Measurements from ENCODE around the gene ANKRD13D. TPM values are rescaled to one million over a fixed set of nuclear protein-coding genes. Genes with fewer than 3 reads are reported as not detected.

ANKRD13D gene
- total RNA-seq, 1 experiment from 2014 or later, result 58.9 TPM

DNA sequence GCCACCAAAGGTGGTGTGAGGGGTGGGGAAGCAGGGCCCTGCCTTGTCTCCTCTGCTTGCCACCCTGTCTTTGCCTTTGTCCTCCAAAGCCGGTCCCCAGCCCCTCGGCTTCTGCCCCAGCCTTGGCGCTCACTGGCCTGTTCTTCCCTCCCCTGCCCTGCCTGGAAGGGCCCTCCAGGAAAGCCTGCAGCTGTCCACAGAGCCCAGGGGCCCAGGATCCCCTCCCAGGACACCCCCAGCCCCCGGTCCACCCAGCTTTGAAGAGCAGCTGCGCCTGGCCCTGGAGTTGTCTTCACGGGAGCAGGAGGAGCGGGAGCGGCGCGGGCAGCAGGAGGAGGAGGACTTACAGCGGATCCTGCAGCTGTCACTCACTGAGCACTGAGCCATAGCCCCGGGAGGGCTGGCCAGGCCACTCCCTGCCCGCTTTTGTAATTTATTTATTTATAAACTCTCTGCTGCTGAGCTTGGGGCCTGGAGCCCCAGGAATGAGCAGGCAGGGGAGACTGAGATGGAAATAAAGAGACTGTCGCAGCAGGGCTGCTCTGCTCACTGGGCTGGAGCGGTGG is 12.9 kb downstream of the ANKRD13D start:
- no peak overlapping the region for H3K4me3 ChIP-seq (ENCODE audit: low read length)
- no TSS peak for BruUV-seq (replicated peaks)
- CTCF ChIA-PET, result interaction anchor here (2.0 kb wide), 1 partner anchor 15 kb away, joined by 14 read pairs; no protein-coding TSS in a partner anchor
- H3K27me3 ChIP-seq (ENCODE audit: low read length), result no peaks in the 10 kb centered on the region
- H3K4me1 ChIP-seq (ENCODE audit: insufficient read depth, low read length), result peaks cover 18% of the 10 kb centered on the region
- H3K9me3 ChIP-seq (ENCODE audit: low read length), result no peaks in the 10 kb centered on the region
- H3K9ac ChIP-seq (ENCODE audit: low read length), result no peak overlapping the region
- H3F3A ChIP-seq (ENCODE audit: low read length, unreplicated experiment), result no peaks in the 10 kb centered on the region
- peak; percentile 42 for ATAC-seq
- peaks cover 15% of the 10 kb centered on the region for H3K79me2 ChIP-seq (ENCODE audit: low read length)
- H3K27ac ChIP-seq (ENCODE audit: low read length), result peak overlapping the region; percentile 42; the same call in 1 of the 2 replicates
- TF ChIP-seq, protein P1, sequence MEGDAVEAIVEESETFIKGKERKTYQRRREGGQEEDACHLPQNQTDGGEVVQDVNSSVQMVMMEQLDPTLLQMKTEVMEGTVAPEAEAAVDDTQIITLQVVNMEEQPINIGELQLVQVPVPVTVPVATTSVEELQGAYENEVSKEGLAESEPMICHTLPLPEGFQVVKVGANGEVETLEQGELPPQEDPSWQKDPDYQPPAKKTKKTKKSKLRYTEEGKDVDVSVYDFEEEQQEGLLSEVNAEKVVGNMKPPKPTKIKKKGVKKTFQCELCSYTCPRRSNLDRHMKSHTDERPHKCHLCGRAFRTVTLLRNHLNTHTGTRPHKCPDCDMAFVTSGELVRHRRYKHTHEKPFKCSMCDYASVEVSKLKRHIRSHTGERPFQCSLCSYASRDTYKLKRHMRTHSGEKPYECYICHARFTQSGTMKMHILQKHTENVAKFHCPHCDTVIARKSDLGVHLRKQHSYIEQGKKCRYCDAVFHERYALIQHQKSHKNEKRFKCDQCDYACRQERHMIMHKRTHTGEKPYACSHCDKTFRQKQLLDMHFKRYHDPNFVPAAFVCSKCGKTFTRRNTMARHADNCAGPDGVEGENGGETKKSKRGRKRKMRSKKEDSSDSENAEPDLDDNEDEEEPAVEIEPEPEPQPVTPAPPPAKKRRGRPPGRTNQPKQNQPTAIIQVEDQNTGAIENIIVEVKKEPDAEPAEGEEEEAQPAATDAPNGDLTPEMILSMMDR (conservative IDR thresholded peaks at IDR 0.05; ENCODE audit: low read depth, low read length), result no peak
- no peak for TF ChIP-seq EZH2phosphoT487 (IDR thresholded peaks at IDR 0.05; ENCODE audit: borderline replicate concordance, low read length)
- no peak for TF ChIP-seq EZH2 (IDR thresholded peaks at IDR 0.05; ENCODE audit: low read length, unreplicated experiment)
- peaks cover 15% of the 10 kb centered on the region; the same call in 1 of the 2 replicates for H3K36me3 ChIP-seq (ENCODE audit: low read depth, low read length)
- POLR2A ChIA-PET (ENCODE audit: unreplicated experiment), result interaction anchor here (0.5 kb wide), 1 partner anchor 51 kb away, joined by 3 read pairs; the partner anchor contains the start of gene POLD4
- H4K20me1 ChIP-seq (ENCODE audit: low read length), result no peaks in the 10 kb centered on the region
- intact Hi-C loops (cut with micrococcal nuclease), result loop anchor here (5.0 kb wide), 1 partner anchor 35 kb away; the partner anchor contains the start of gene GRK2
- peak; percentile 49 for DNase-seq
- H3K4me2 ChIP-seq (ENCODE audit: low read length), result peak overlapping the region; percentile 93
- H2AFZ ChIP-seq (ENCODE audit: low read length), result no peak overlapping the region
- H3K9me2 ChIP-seq (replicated peaks; ENCODE audit: low read length), result no peaks in the 10 kb centered on the region

DNA sequence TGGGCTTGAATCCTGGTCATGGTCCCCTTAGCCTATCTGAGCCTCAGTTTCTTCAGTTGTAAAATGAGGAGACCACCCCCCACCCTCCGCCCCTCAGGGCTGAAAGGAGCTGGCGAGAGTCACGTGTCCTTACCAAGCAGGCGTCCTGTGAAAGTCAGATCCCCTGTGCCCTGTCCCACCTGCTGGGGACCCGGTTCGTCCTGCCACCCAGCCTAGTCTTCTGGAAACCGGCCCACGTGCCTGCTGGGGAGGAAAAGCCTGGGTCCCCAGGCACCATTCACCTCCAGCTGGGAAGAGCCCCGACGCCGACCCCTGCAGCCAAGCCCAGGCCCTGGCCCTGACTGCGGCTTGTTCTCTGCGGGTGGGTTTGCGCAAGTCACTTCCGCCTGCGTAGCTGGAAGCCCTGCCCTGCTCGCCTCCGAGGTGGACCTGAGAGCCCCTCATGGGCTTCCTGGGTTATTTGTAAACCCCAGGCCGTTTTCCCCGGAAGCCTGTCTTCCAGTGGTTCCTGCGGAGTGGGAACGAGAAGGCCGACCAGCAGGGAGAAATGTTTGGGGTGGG is 13.5 kb downstream of the ANKRD13D start:
- H2AFZ ChIP-seq (ENCODE audit: low read length), result peak overlapping the region; percentile 54
- H3K4me2 ChIP-seq (ENCODE audit: low read length), result peak overlapping the region; percentile 93
- TSS peak; percentile 71 for BruUV-seq (replicated peaks)
- H3K9me2 ChIP-seq (replicated peaks; ENCODE audit: low read length), result no peaks in the 10 kb centered on the region
- peak overlapping the region; percentile 91 for H3K9ac ChIP-seq (ENCODE audit: low read length)
- H3K27me3 ChIP-seq (ENCODE audit: low read length), result no peaks in the 10 kb centered on the region
- H3K79me2 ChIP-seq (ENCODE audit: low read length), result peaks cover 15% of the 10 kb centered on the region
- peak; percentile 25 for DNase-seq
- H3F3A ChIP-seq (ENCODE audit: low read length, unreplicated experiment), result no peaks in the 10 kb centered on the region
- peaks cover 18% of the 10 kb centered on the region for H3K4me1 ChIP-seq (ENCODE audit: insufficient read depth, low read length)
- H3K36me3 ChIP-seq (ENCODE audit: low read depth, low read length), result peaks cover 15% of the 10 kb centered on the region; the same call in 1 of the 2 replicates
- H3K27ac ChIP-seq (ENCODE audit: low read length), result peak overlapping the region; percentile 42
- intact Hi-C loops (cut with micrococcal nuclease), result loop anchor here (1.0 to 5.0 kb wide), 2 partner anchors 10 to 35 kb away; partner anchors contain the start of gene GRK2
- peak overlapping the region; percentile 93 for H3K4me3 ChIP-seq (ENCODE audit: low read length)
- ChIA-PET POLR2A (ENCODE audit: unreplicated experiment) (interaction anchor here (0.5 to 1.0 kb wide), 4 partner anchors 9 to 50 kb away, joined by 3 to 5 read pairs (median 3); partner anchors contain the start of gene POLD4), CTCF (interaction anchor here (0.6 to 2.0 kb wide), 2 partner anchors 15 to 43 kb away, joined by 3 to 14 read pairs; no protein-coding TSS in a partner anchor)
- peak; percentile 7 for ATAC-seq
- no peaks in the 10 kb centered on the region for H4K20me1 ChIP-seq (ENCODE audit: low read length)
- no peaks in the 10 kb centered on the region for H3K9me3 ChIP-seq (ENCODE audit: low read length)
- TF ChIP-seq EZH2phosphoT487 (IDR thresholded peaks at IDR 0.05; ENCODE audit: borderline replicate concordance, low read length) (no peak), EZH2 (IDR thresholded peaks at IDR 0.05; ENCODE audit: low read length, unreplicated experiment) (no peak)
- TF ChIP-seq, protein P1 (conservative IDR thresholded peaks at IDR 0.05; ENCODE audit: low read depth, low read length), result no peak
